GM18951 (cell line): ENCODE results near the gene CTH.
"Not testable (repeated sequence)": the region's sequence is repeated elsewhere in the genome, so short reads cannot be mapped to it uniquely, and the experiment has no call there.

Experiments
- POLR2A ChIP-seq: IDR thresholded peaks from 4 replicates; pipeline ENCODE4 v1.6.1; 2011; ENCODE audit warnings: mild to moderate bottlenecking; ENCODE audit not compliant: insufficient read length, insufficient read depth; ENCODE audit errors: extremely low read depth
- in situ Hi-C: fragments of 300-500 bp; cut with MboI; formaldehyde crosslinking; loops from one replicate; pipeline ENCODE4 v1.12.0; 2022; ENCODE audit warnings: low sequenced_read_pairs, mixed read lengths, inconsistent platforms; ENCODE audit not compliant: unreplicated experiment

CTH gene

DNA sequence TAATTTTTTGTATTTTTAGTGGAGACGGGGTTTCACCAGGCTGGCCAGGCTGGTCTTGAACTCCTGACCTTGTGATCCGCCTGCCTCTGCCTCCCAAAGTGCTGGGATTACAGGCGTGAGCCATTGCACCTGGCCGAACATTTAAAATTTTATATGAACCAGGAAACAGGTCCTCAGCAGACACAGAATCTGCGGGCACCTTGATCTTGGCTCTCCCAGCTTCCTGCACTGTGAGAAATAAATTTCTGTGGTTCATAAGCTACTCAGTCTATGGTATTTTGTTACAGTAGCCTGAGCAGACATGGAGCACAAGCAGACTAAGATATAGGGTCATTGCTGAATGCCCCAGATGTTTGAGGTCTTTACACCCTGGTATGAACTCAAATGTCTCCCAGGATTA lies 23.6 kb upstream of the CTH start:
- no peak for TF ChIP-seq POLR2A
- in situ Hi-C loops: no loop called here

DNA sequence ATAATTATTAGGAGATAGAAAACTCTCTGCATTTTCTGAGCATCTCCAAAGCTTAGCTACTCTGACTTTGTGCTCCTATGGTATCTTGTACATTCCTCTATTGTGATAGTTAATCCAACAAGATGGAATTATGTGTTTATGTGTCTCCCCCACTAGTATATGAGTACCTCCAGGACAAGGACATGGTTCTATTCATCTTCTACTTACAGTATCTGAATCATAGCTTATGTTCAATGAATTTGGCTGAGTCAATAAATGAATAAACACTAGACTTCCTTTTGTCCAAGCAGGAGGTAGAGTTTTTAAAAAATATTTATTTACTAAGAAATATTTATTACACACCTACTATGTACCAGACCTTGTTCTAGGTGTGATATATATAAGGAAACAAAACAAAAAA lies 18.4 kb upstream of the CTH start:
- in situ Hi-C loops: no loop called here
- TF ChIP-seq POLR2A: no peak

DNA sequence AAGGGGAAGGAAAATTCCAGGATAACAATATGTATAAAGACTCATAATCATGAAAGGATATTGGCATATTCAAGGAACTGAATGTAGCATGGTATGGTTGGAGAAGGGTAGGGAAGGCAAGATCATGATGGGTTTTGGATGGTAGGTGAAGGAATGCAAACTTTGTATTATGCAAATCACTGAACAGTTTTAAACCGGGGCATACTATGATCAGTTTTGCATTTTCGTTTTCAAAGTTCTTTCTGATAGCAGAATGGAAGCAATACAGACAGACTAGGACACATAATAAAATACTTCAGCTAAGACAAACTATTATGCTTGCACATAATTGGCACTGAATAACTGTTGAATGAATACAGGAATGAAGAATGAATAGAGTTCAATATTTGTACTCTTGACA lies 14.5 kb upstream of the CTH start:
- in situ Hi-C loops: no loop called here
- TF ChIP-seq POLR2A: no peak

DNA sequence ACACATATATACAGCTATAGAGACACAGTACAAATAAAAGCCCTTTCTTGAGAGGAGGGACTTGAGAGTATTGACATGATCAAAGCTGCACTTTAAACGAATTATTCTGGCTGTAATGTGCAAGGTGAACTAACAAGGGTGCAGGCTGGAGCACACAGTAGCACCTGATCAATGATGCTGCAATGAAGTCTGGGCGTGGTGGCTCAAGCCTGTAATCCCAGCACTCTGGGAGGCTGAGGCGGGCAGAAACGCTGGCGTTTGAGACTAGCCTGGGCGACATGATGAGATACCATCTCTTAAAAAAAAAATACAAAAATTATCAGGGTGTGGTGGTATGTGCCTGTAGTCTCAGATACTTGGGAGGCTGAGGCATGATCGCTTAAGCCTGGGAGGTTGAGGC lies 14.1 kb upstream of the CTH start:
- in situ Hi-C loops: no loop called here
- no peak for TF ChIP-seq POLR2A

DNA sequence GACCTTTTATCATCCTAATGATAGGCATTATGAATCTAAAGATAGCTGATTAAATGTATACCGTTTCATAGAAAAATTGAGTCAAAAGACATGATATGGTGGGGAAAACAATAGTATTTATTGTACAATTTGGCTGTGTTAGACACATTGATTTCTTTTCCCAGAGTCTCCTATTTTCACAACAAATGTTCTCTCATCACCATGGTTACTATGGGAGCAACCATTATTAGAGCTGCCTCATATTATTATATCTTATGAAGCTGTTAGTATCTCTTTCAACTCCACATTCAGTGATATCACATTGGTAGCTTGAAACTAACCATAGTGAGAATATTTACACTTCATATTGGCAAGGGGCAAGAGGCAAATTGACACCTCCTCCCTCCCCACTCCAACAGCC lies 10.7 kb upstream of the CTH start:
- TF ChIP-seq POLR2A: no peak
- in situ Hi-C loops: no loop called here

DNA sequence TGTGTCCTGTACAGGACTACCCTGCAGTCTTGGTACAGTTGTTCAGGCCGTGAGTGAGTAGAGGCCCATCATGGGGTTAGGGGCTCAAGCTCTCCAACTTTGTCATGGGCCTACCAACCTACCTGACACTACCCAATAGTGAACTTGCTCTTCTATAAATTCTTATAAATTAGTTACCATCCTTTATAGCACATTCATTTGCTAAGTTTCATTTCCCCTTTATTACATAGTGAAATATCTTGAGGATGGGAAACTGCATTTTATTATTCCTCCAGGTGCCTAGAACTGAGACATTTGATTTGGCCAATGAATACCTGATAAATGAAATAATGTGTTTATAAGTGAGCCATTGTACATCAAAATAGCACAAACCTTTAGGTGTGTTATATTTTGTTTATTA lies 9.1 kb upstream of the CTH start:
- no peak for TF ChIP-seq POLR2A
- in situ Hi-C loops: no loop called here

DNA sequence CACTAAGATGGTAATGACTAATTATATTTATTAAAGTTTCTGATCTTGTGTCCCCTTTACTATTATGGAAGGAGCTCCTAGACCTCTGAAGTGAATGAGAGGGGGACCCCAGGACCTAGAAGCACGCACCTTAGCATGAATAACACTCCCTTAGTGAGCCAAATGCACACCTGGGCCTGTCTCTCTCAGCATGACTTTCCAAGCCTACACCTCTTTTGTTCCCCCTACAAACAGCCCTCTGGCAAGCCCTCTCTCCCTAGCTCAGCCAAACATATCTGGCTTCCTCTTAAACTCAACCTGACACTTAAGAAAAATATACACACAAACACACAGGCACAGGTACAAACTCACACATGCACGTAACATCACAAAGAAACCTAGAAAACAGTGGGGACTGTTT lies 7.3 kb upstream of the CTH start:
- in situ Hi-C loops: no loop called here
- TF ChIP-seq POLR2A: no peak

DNA sequence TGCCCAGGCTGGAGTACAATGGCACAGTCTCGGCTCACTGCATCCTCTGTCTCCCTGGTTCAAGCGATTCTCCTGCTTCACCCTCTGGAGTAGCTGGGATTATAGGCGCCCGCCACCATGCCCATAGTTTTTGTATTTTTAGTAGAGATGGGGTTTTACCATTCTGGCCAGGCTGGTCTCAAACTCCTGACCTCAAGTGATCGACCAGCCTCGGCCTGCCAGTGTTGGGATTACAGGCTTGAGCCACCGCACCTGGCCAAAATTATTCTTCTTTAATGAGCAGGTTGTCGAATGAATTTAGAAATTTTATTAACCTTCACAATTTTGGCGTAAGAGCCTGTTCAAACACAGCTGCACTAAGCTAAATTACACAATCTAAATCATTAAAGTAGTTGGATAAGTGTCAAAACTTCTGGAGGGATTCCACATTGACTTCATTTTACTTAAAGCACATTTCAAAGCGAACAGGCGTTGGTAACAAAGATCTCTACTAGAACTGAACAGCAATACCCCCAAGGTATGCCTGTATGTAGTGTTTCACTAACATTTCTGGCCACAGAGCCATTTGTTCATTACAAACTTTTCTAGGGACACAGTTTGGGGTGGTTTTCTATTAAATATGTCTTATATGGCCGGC lies 5.2 kb upstream of the CTH start:
- in situ Hi-C loops: no loop called here
- TF ChIP-seq POLR2A: no peak

DNA sequence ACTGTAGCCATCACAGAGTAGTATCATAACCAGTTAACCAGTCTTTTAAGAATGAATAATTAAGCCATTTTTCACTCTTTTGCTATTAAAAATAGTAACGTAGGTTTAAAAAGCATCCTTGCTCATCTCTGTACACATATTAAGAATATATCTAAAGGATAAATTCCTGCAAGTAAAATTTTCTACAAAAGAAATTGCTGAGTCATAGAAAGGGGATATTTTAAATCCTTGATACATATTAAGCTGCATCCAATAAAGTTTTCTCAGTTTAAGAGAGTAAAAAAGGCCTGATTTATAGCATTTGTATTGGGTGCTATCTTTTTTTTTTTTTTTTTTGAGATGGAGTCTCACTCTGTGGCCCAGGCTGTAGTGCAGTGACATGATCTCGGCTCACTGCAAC lies 1.9 kb upstream of the CTH start:
- in situ Hi-C loops: no loop called here
- no peak for TF ChIP-seq POLR2A

DNA sequence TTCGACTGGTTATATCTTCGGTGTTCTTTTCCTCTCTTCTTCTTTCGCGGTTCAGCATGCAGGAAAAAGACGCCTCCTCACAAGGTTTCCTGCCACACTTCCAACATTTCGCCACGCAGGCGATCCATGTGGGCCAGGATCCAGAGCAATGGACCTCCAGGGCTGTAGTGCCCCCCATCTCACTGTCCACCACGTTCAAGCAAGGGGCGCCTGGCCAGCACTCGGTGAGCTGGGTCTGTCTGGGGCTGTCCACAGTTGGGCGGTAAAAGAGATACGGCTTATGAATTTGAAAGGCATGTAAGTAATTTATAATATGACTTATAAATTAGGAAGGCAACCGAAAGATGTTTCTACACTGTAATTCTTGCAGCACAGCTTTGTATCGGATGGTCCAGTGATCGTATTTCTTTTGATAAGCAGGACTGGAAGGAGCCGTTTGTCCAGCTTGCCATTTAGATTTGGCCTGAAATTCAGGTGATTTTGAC lies 334 bp downstream of the CTH start:
- in situ Hi-C loops: no loop called here
- no peak for TF ChIP-seq POLR2A

DNA sequence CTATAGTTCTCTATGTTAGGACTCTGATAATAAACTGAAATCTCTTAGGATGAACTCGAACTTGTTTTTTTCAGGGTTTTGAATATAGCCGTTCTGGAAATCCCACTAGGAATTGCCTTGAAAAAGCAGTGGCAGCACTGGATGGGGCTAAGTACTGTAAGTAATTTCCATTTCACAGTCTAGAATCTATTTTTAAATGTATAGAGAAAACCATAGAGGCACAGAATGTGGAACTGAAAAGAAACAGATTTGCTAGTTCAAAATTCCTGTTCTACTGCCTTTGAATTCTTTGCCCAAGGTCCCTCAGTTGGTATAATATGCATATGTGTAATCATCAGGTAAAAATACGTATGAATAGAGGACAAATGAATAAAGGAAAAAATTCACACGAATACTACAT lies 4.8 kb downstream of the CTH start:
- in situ Hi-C loops: no loop called here
- no peak for TF ChIP-seq POLR2A

DNA sequence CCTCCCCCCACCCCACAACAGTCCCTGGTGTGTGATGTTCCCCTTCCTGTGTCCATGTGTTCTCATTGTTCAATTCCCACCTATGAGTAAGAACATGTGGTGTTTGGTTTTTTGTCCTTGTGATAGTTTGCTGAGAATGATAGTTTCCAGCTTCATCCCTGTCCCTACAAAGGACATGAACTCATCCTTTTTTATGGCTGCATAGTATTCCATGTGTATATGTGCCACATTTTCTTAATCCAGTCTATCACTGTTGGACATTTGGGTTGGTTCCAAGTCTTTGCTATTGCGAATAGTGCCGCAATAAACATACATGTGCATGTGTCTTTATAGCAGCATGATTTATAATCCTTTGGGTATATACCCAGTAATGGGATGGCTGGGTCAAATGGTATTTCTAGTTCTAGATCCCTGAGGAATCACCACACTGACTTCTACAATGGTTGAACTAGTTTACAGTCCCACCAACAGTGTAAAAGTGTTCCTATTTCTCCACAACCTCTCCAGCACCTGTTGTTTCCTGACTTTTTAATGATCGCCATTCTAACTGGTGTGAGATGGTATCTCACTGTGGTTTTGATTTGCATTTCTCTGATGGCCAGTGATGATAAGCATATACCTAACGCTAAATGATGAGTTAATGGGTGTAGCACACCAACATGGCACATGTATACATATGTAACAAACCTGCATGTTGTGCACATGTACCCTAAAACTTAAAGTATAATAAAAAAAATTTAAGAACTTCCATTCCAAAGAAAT lies 8.1 kb downstream of the CTH start:
- in situ Hi-C loops: not testable (repeated sequence)

DNA sequence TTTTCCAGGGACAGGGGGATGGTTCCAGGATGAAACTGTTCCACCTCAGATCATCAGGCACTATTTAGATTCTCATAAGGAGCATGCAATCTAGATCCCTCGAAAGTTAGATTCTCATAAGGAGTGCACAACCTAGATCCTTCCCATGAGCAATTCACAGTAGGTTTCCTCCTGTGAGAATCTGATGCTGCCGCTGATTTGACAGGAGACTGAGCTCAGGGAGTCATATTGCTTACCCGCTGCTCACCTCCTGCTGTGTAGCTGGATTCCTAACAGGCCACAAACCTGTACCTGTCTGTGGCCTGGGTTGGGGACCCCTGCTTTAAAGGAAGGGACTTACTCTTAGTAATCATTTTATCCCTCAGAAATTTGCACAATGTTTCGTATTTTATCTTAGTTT lies 9.3 kb downstream of the CTH start:
- in situ Hi-C loops: no loop called here
- no peak for TF ChIP-seq POLR2A
